GM06990 (cell line): ENCODE results near the gene IGF2R.

Experiments used
- DNase-seq: peaks from one replicate; pipeline ENCODE4 v3.0.0-alpha.2; 2011; ENCODE audit not compliant: insufficient read length; ENCODE audit errors: extremely low read depth
- H3K27me3 ChIP-seq: replicated peaks from 2 replicates; pipeline ENCODE4 v1.6.0; 2011; ENCODE audit warnings: low read length; ENCODE audit not compliant: control insufficient read depth, insufficient read depth
- H3K36me3 ChIP-seq: 2 replicates; pipeline ENCODE4 v1.5.1; 2011; ENCODE audit warnings: low read length; ENCODE audit not compliant: control insufficient read depth, insufficient read depth
- H3K4me3 ChIP-seq: replicated peaks from 2 replicates; pipeline ENCODE4 v1.5.1; 2011; ENCODE audit warnings: low read depth, mild to moderate bottlenecking, control low read depth, low read length
- TF ChIP-seq, protein P1 (sequence below): IDR thresholded peaks from 2 replicates; pipeline ENCODE4 v1.5.1; 2011; ENCODE audit warnings: low read length, control low read depth, mild to moderate bottlenecking, inconsistent platforms; ENCODE audit not compliant: insufficient read depth, poor library complexity, severe bottlenecking

Gene IGF2R

GRCh38 chr6:159957071-159957673 lies 11.7 kb upstream of the IGF2R start:
- TF ChIP-seq, protein P1, sequence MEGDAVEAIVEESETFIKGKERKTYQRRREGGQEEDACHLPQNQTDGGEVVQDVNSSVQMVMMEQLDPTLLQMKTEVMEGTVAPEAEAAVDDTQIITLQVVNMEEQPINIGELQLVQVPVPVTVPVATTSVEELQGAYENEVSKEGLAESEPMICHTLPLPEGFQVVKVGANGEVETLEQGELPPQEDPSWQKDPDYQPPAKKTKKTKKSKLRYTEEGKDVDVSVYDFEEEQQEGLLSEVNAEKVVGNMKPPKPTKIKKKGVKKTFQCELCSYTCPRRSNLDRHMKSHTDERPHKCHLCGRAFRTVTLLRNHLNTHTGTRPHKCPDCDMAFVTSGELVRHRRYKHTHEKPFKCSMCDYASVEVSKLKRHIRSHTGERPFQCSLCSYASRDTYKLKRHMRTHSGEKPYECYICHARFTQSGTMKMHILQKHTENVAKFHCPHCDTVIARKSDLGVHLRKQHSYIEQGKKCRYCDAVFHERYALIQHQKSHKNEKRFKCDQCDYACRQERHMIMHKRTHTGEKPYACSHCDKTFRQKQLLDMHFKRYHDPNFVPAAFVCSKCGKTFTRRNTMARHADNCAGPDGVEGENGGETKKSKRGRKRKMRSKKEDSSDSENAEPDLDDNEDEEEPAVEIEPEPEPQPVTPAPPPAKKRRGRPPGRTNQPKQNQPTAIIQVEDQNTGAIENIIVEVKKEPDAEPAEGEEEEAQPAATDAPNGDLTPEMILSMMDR, result no peak
- Histone ChIP-seq H3K27me3 (no peaks in the 10 kb centered on the region), H3K4me3 (no peak overlapping the region), H3K36me3 (no peaks in the 10 kb centered on the region)
- DNase-seq, result no peak

DNA sequence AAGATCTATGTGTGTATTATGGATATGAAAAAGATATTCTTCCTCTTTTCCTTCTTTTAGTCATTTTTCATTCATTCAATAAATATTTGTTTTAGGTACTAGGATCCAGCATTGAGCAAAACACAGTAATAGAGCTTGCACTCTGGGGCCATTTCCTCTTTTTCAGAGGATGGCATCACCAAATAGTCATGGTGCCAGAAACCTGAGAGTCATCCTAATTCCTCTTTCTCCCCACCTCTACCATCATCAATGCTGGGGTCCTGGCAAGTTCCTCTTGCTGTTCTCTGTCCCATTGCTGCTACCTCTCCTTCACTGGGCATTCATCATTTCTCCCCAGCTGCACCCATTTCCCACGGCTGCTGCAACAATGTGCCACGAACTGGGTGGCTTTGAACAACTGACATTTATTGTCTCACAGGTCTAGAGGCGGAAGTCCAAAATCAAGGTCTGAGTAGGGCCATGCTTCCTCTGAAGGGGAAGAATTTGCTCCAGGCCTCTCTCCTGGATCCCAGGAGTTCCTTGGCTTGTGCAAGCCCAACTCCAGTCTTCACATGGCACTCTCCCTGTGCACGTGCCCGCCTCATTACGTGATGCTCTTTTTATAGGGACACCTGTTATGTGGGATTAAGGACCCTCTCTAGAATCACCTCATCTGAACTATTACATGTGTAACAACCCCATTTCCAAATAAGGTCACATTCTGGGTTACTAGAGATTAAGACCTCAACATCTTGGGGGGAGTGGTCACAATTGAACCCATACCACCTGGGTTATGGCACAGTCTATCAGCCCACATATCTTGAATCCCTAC lies 9.5 kb upstream of the IGF2R start:
- TF ChIP-seq, protein P1, result no peak
- Histone ChIP-seq H3K27me3 (no peaks in the 10 kb centered on the region), H3K4me3 (no peak overlapping the region), H3K36me3 (no peaks in the 10 kb centered on the region)
- DNase-seq, result no peak

DNA sequence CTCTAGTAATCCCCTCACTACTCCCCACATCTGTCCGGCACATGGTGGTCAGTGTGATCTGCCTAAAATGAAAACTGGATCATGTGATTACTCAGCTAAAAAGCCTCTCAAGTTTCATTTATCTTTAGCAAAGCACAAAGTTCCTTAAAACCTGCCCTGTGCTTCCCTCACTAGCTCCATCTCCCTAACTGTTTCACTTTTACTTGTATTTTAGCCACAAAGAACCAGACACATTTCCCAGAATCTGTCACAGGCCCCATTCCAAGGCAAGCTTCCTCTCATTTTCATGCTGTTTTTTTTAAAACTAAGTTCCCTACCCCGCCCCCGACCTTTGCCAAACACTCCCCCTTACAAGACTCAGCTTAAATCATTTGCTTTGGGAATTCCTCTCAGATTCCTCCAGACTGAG lies 8.9 kb upstream of the IGF2R start:
- DNase-seq, result no peak
- TF ChIP-seq, protein P1, result no peak
- H3K4me3 ChIP-seq, result no peak overlapping the region
- no peaks in the 10 kb centered on the region for H3K36me3 ChIP-seq
- no peaks in the 10 kb centered on the region for H3K27me3 ChIP-seq

DNA sequence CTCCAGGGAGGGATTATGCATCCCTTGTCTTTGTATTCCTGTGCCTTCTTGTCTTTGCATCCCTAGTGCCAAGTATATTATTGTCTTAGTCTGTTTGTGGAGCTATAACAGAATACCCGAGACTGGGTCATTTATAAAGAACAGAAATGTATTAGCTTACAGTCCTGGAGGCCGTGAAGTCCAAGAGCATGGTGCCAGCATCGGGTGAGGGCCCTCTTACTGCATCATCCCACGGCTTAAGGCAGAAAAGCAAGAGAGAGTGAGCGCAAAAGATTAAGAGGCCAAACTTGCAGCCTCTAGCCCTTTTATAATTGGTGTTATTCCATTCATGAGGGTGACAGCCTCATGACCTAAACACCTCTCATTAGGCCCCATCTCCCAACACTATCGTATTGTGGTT lies 8.4 kb upstream of the IGF2R start:
- Histone ChIP-seq H3K27me3 (no peaks in the 10 kb centered on the region), H3K4me3 (no peak overlapping the region), H3K36me3 (no peaks in the 10 kb centered on the region)
- TF ChIP-seq, protein P1, result no peak
- no peak for DNase-seq

DNA sequence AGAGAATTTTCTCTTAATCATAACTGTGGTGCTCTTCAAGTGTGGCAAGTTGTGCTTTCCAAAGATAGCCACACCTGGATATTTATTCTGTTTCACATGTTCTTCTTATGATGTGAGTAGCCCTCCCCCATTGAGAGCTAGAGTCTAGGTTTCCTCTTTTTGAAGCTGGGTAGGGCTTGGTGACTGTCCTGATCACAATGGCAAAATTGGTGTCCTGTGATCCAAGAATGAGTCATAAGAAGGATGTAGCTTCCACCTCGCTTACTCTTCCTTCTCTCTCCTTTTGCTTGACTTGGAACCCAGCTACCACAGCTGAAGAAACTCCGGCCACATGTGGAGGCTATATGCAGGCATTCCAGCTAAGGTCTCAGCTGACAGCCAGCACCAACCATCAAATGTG lies 7.4 kb upstream of the IGF2R start:
- no peaks in the 10 kb centered on the region for H3K27me3 ChIP-seq
- H3K36me3 ChIP-seq, result no peaks in the 10 kb centered on the region
- TF ChIP-seq, protein P1, result no peak
- DNase-seq, result no peak
- H3K4me3 ChIP-seq, result no peak overlapping the region
